ENCODE data around the gene GJA10.

Gene GJA10

GRCh38 chr6:89928604-89929003 is 34.3 kb downstream of the GJA10 start:
- peaks cover 35% of the 10 kb centered on the region for H3K36me3 ChIP-seq
- TF ChIP-seq Cebpa-rat (IDR thresholded peaks at IDR 0.05) = no peak
- no peak overlapping the region for H3K9ac ChIP-seq
- H3K9me3 ChIP-seq = no peaks in the 10 kb centered on the region
- no peak overlapping the region for H3K27ac ChIP-seq
- H3K4me1 ChIP-seq = no peaks in the 10 kb centered on the region
- H4K20me1 ChIP-seq = peaks cover 40% of the 10 kb centered on the region; the same call in 1 of the 2 replicates
- no peak overlapping the region for H3K4me2 ChIP-seq
- no peaks in the 10 kb centered on the region for H3K27me3 ChIP-seq
- no peak overlapping the region for H3K4me3 ChIP-seq

GRCh38 chr6:89930789-89931188 is 36.5 kb downstream of the GJA10 start:
- no peaks in the 10 kb centered on the region for H3K27me3 ChIP-seq
- H3K27ac ChIP-seq = no peak overlapping the region
- no peak for TF ChIP-seq Cebpa-rat (IDR thresholded peaks at IDR 0.05)
- no peak overlapping the region for H3K9ac ChIP-seq
- peaks cover 48% of the 10 kb centered on the region; the same call in 1 of the 2 replicates for H4K20me1 ChIP-seq
- no peak overlapping the region for H3K4me3 ChIP-seq
- H3K4me2 ChIP-seq = no peak overlapping the region
- peaks cover 51% of the 10 kb centered on the region for H3K36me3 ChIP-seq
- H3K4me1 ChIP-seq = no peaks in the 10 kb centered on the region
- no peaks in the 10 kb centered on the region for H3K9me3 ChIP-seq

GRCh38 chr6:89932245-89932802 is 38.1 kb downstream of the GJA10 start:
- Histone ChIP-seq H3K27ac (no peak overlapping the region), H3K9ac (no peak overlapping the region), H4K20me1 (peaks cover 64% of the 10 kb centered on the region; the same call in 1 of the 2 replicates), H3K9me3 (no peaks in the 10 kb centered on the region), H3K4me2 (no peak overlapping the region), H3K4me1 (no peaks in the 10 kb centered on the region), H3K4me3 (no peak overlapping the region), H3K36me3 (peaks cover 66% of the 10 kb centered on the region), H3K27me3 (no peaks in the 10 kb centered on the region)
- no peak for TF ChIP-seq Cebpa-rat (IDR thresholded peaks at IDR 0.05)

- Histone ChIP-seq H3K4me3 (no peak overlapping the region), H3K9ac (no peak overlapping the region), H3K9me3 (no peaks in the 10 kb centered on the region), H3K27ac (no peak overlapping the region), H3K4me1 (no peaks in the 10 kb centered on the region), H3K4me2 (no peak overlapping the region), H3K27me3 (no peaks in the 10 kb centered on the region), H3K36me3 (peaks cover 75% of the 10 kb centered on the region), H4K20me1 (peaks cover 64% of the 10 kb centered on the region; the same call in 1 of the 2 replicates)
- no peak for TF ChIP-seq Cebpa-rat (IDR thresholded peaks at IDR 0.05)
These were observed 40.6 kb downstream of the GJA10 start for GRCh38 chr6:89934685-89935366.

GRCh38 chr6:89936177-89936576 is 41.9 kb downstream of the GJA10 start:
- no peak for TF ChIP-seq Cebpa-rat (IDR thresholded peaks at IDR 0.05)
- H3K4me1 ChIP-seq = no peaks in the 10 kb centered on the region
- H3K27me3 ChIP-seq = no peaks in the 10 kb centered on the region
- H3K9ac ChIP-seq = no peak overlapping the region
- peaks cover 70% of the 10 kb centered on the region for H3K36me3 ChIP-seq
- no peak overlapping the region for H3K4me2 ChIP-seq
- no peak overlapping the region for H3K27ac ChIP-seq
- peaks cover 69% of the 10 kb centered on the region for H4K20me1 ChIP-seq
- no peaks in the 10 kb centered on the region for H3K9me3 ChIP-seq
- H3K4me3 ChIP-seq = no peak overlapping the region

- no peaks in the 10 kb centered on the region for H3K4me1 ChIP-seq
- H3K4me3 ChIP-seq = no peak overlapping the region
- no peak overlapping the region for H3K9ac ChIP-seq
- no peaks in the 10 kb centered on the region for H3K27me3 ChIP-seq
- no peaks in the 10 kb centered on the region for H3K9me3 ChIP-seq
- H4K20me1 ChIP-seq = peaks cover 76% of the 10 kb centered on the region
- peaks cover 68% of the 10 kb centered on the region for H3K36me3 ChIP-seq
- H3K4me2 ChIP-seq = no peak overlapping the region
- no peak overlapping the region for H3K27ac ChIP-seq
- no peak for TF ChIP-seq Cebpa-rat (IDR thresholded peaks at IDR 0.05)
These were observed 43.7 kb downstream of the GJA10 start for GRCh38 chr6:89938014-89938413.

- TF ChIP-seq Cebpa-rat (IDR thresholded peaks at IDR 0.05) = no peak
- Histone ChIP-seq H3K9ac (no peak overlapping the region), H3K9me3 (no peaks in the 10 kb centered on the region), H3K27ac (no peak overlapping the region), H3K4me2 (no peak overlapping the region), H3K27me3 (no peaks in the 10 kb centered on the region), H3K4me3 (no peak overlapping the region), H3K36me3 (peaks cover 64% of the 10 kb centered on the region), H4K20me1 (peaks cover 82% of the 10 kb centered on the region), H3K4me1 (no peaks in the 10 kb centered on the region)
These were observed 44.9 kb downstream of the GJA10 start for GRCh38 chr6:89939144-89939543.

- peaks cover 61% of the 10 kb centered on the region for H3K36me3 ChIP-seq
These were observed 46.2 kb downstream of the GJA10 start for GRCh38 chr6:89940225-89941027.

GRCh38 chr6:89941031-89941762 is 46.9 kb downstream of the GJA10 start:
- no peak overlapping the region for H3K9ac ChIP-seq
- peaks cover 57% of the 10 kb centered on the region for H3K36me3 ChIP-seq
- no peaks in the 10 kb centered on the region for H3K27me3 ChIP-seq
- H3K4me3 ChIP-seq = no peak overlapping the region
- H3K4me1 ChIP-seq = no peaks in the 10 kb centered on the region
- H3K4me2 ChIP-seq = no peak overlapping the region
- no peak overlapping the region for H3K27ac ChIP-seq
- H4K20me1 ChIP-seq = peaks cover 88% of the 10 kb centered on the region
- no peak for TF ChIP-seq Cebpa-rat (IDR thresholded peaks at IDR 0.05)
- H3K9me3 ChIP-seq = no peaks in the 10 kb centered on the region

More at GRCh38 chr6:89940225-89941027, 46.2 kb downstream of the GJA10 start:
- no peaks in the 10 kb centered on the region for H3K27me3 ChIP-seq
- peaks cover 90% of the 10 kb centered on the region for H4K20me1 ChIP-seq
- H3K4me3 ChIP-seq = no peak overlapping the region
- H3K9ac ChIP-seq = no peak overlapping the region
- no peak overlapping the region for H3K27ac ChIP-seq
- H3K4me1 ChIP-seq = no peaks in the 10 kb centered on the region
- TF ChIP-seq Cebpa-rat (IDR thresholded peaks at IDR 0.05) = no peak
- H3K4me2 ChIP-seq = no peak overlapping the region
- H3K9me3 ChIP-seq = no peaks in the 10 kb centered on the region
